ENCODE results near the gene GNAT1. TPM values are rescaled to one million over a fixed set of nuclear protein-coding genes. Genes with fewer than 3 reads are reported as not detected.
A peak's percentile ranks its signal among the peaks of the same experiment; 100 is the strongest.

The GNAT1 gene
- total and polyA plus RNA-seq, 2 experiments from 2014 or later: not detected

DNA sequence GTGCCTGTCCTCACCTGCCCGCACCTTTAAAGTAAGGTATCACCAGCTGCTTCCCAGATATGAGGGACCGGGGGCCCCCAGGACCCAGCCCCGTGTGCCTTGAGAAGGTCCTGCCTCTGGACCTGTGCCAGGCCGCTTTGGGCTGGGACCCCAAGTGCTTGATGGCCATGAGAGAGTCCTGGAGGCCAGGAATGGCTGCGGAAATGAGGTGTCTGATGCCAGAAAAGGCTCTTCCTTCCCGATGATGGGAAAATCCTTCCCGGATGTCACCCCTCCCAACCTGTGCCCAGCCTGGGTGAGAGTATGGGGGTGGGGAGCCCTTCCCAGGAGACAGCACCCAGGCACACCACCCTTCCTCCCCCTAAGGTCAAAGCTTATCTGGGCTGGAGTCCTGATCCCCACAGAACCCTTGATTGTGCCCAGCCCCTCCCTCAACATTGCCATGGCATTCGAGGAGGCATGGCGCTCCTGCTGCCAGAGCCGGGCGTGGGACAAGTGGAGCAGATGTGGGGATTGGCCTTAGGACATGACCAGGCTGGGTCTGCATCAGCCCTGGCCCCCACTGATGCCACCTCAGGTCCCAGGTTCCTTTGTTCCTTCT, 22.1 kb upstream of the GNAT1 start:
- Histone ChIP-seq H3K9ac (no peak overlapping the region), H4K20me1 (ENCODE audit: insufficient read depth) (no peaks in the 10 kb centered on the region), H3K9me3 (ENCODE audit: low read depth) (no peaks in the 10 kb centered on the region), H3K27ac (no peak overlapping the region), H3K4me1 (ENCODE audit: insufficient read depth) (peaks cover 22% of the 10 kb centered on the region), H3F3A (ENCODE audit: insufficient read depth) (peaks cover 6% of the 10 kb centered on the region; the same call in 1 of the 2 replicates), H3K4me2 (ENCODE audit: unreplicated experiment) (no peak overlapping the region), H3K4me3 (no peak overlapping the region), H2AFZ (no peak overlapping the region), H3K79me2 (ENCODE audit: insufficient read depth) (no peaks in the 10 kb centered on the region), H3K36me3 (ENCODE audit: low read depth) (no peaks in the 10 kb centered on the region), H3K9me2 (ENCODE audit: insufficient read depth) (no peaks in the 10 kb centered on the region), H3K27me3 (replicated peaks; ENCODE audit: insufficient read depth) (no peaks in the 10 kb centered on the region)
- 64 to 65% methylated on average over 11 of the region's 11 CpGs for WGBS, 2 experiments (ENCODE audit: low coverage in 1 of 2, low lambda C conversion rate in 2 of 2, missing lambda C conversion rate in 2 of 2)
- TF ChIP-seq EZH2 (IDR thresholded peaks at IDR 0.05; ENCODE audit: insufficient read depth, poor library complexity, severe bottlenecking): no peak
- no peak for TF ChIP-seq EZH2phosphoT487 (IDR thresholded peaks at IDR 0.05; ENCODE audit: insufficient read depth, low read depth)
- no peak for DNase-seq
- in situ Hi-C loops (cut with MboI): no loop called here

GRCh38 chr3:50169858-50170257, 21.6 kb upstream of the GNAT1 start:
- TF ChIP-seq EZH2phosphoT487 (IDR thresholded peaks at IDR 0.05; ENCODE audit: insufficient read depth, low read depth): no peak
- TF ChIP-seq EZH2 (IDR thresholded peaks at IDR 0.05; ENCODE audit: insufficient read depth, poor library complexity, severe bottlenecking): no peak
- Histone ChIP-seq H3K4me1 (ENCODE audit: insufficient read depth) (peaks cover 17% of the 10 kb centered on the region), H3K9me3 (ENCODE audit: low read depth) (no peaks in the 10 kb centered on the region), H3K79me2 (ENCODE audit: insufficient read depth) (no peaks in the 10 kb centered on the region), H3K4me3 (no peak overlapping the region), H4K20me1 (ENCODE audit: insufficient read depth) (no peaks in the 10 kb centered on the region), H3K27me3 (replicated peaks; ENCODE audit: insufficient read depth) (no peaks in the 10 kb centered on the region), H3K36me3 (ENCODE audit: low read depth) (no peaks in the 10 kb centered on the region), H3K9me2 (ENCODE audit: insufficient read depth) (no peaks in the 10 kb centered on the region), H3K27ac (no peak overlapping the region), H3F3A (ENCODE audit: insufficient read depth) (peaks cover under 1% of the 10 kb centered on the region; the same call in 1 of the 2 replicates), H2AFZ (no peak overlapping the region), H3K4me2 (ENCODE audit: unreplicated experiment) (no peak overlapping the region), H3K9ac (no peak overlapping the region)
- no peak for DNase-seq
- WGBS, 2 experiments (ENCODE audit: low coverage in 1 of 2, low lambda C conversion rate in 2 of 2, missing lambda C conversion rate in 2 of 2): 78 to 94% methylated on average over 1 of the region's 1 CpG
- in situ Hi-C loops (cut with MboI): no loop called here

GRCh38 chr3:50170689-50171088, 20.7 kb upstream of the GNAT1 start:
- H3K27ac ChIP-seq: no peak overlapping the region
- TF ChIP-seq EZH2 (IDR thresholded peaks at IDR 0.05; ENCODE audit: insufficient read depth, poor library complexity, severe bottlenecking) (no peak), EZH2phosphoT487 (IDR thresholded peaks at IDR 0.05; ENCODE audit: insufficient read depth, low read depth) (no peak)
- H3K9me3 ChIP-seq (ENCODE audit: low read depth): no peaks in the 10 kb centered on the region
- H3K4me1 ChIP-seq (ENCODE audit: insufficient read depth): peaks cover 8% of the 10 kb centered on the region
- in situ Hi-C loops (cut with MboI): no loop called here
- no peak overlapping the region for H2AFZ ChIP-seq
- 75 to 77% methylated on average over 8 to 10 of the region's 10 CpGs for WGBS, 2 experiments (ENCODE audit: low coverage in 1 of 2, low lambda C conversion rate in 2 of 2, missing lambda C conversion rate in 2 of 2)
- H3K9ac ChIP-seq: no peak overlapping the region
- H3K4me2 ChIP-seq (ENCODE audit: unreplicated experiment): no peak overlapping the region
- no peaks in the 10 kb centered on the region for H3K36me3 ChIP-seq (ENCODE audit: low read depth)
- H4K20me1 ChIP-seq (ENCODE audit: insufficient read depth): no peaks in the 10 kb centered on the region
- no peaks in the 10 kb centered on the region for H3K9me2 ChIP-seq (ENCODE audit: insufficient read depth)
- H3F3A ChIP-seq (ENCODE audit: insufficient read depth): no peaks in the 10 kb centered on the region
- H3K4me3 ChIP-seq: no peak overlapping the region
- no peaks in the 10 kb centered on the region for H3K79me2 ChIP-seq (ENCODE audit: insufficient read depth)
- DNase-seq: peak; percentile 58
- H3K27me3 ChIP-seq (replicated peaks; ENCODE audit: insufficient read depth): no peaks in the 10 kb centered on the region

GRCh38 chr3:50171540-50172301, 19.7 kb upstream of the GNAT1 start:
- Histone ChIP-seq H3K36me3 (ENCODE audit: low read depth) (no peaks in the 10 kb centered on the region), H3F3A (ENCODE audit: insufficient read depth) (no peaks in the 10 kb centered on the region), H3K27ac (no peak overlapping the region), H3K9ac (no peak overlapping the region), H3K4me2 (ENCODE audit: unreplicated experiment) (no peak overlapping the region), H3K4me1 (ENCODE audit: insufficient read depth) (no peaks in the 10 kb centered on the region; the same call in 1 of the 2 replicates), H3K9me2 (ENCODE audit: insufficient read depth) (no peaks in the 10 kb centered on the region), H4K20me1 (ENCODE audit: insufficient read depth) (no peaks in the 10 kb centered on the region), H3K9me3 (ENCODE audit: low read depth) (no peaks in the 10 kb centered on the region), H2AFZ (no peak overlapping the region), H3K79me2 (ENCODE audit: insufficient read depth) (no peaks in the 10 kb centered on the region), H3K27me3 (replicated peaks; ENCODE audit: insufficient read depth) (no peaks in the 10 kb centered on the region), H3K4me3 (no peak overlapping the region)
- TF ChIP-seq EZH2 (IDR thresholded peaks at IDR 0.05; ENCODE audit: insufficient read depth, poor library complexity, severe bottlenecking) (no peak), EZH2phosphoT487 (IDR thresholded peaks at IDR 0.05; ENCODE audit: insufficient read depth, low read depth) (no peak)
- WGBS, 2 experiments (ENCODE audit: low coverage in 1 of 2, low lambda C conversion rate in 2 of 2, missing lambda C conversion rate in 2 of 2): 93 to 96% methylated on average over 19 to 21 of the region's 21 CpGs
- no peak for DNase-seq
- in situ Hi-C loops (cut with MboI): no loop called here
